Nucleus accumbens (tissue), 56 donors: ENCODE measurements around the gene GSX1.
A peak's percentile ranks its signal among the peaks of the same experiment; 100 is the strongest.

ENCODE experiments used
- DNase-seq, 56 donors: peaks; one replicate each; lab custom pipeline; 2025; lab: John Stamatoyannopoulos, UW

GSX1 gene

DNA sequence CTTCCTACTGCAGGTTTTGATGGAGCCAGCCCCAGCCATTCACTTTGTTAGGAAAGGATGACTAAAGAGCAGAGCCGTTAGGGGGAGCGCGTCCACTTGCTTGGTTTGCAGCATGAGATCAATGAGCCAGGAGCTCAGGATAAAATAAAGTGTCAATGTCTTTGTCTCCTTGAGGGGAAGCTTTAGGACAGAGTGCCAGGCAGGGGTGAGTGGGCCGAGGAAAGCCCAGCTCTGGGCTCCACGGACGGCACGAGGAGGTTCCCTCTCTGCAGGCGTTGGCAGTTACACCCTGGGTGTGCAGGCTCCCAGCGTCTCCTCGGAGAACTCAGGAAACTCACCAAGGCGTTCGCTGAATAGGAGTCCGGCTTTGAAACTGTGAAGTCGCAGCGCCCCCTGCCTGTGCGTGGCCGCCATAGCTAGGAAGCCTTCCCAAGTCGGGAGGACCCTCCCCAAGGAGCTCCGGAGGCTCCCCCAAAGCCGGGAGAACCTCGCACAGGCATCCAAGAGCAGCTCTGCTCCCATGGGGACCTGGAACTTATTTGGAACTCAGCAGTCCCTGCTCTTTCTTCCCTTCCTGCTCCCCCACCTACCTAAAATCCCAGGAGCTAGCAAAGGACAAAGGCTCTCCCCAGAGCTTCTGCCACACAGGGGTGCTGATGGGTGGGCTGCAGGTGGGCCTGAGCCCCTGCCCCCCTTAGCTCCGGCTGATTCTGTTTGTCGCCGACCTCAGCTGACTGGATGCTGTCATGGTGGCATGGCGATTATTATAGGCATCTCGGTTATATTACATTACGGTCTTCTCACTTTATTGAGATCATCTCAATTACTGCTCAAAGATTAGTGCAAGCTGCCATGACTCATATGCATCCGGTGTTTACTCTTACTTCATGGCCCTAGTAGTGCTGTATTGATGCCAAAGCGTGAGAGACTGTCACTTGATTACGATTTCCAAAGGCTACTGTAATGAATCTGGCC is 34.4 kb downstream of the GSX1 start:
- DNase-seq = peak in 53 of 56 donors; percentile 19 to 85 (median 61)

DNA sequence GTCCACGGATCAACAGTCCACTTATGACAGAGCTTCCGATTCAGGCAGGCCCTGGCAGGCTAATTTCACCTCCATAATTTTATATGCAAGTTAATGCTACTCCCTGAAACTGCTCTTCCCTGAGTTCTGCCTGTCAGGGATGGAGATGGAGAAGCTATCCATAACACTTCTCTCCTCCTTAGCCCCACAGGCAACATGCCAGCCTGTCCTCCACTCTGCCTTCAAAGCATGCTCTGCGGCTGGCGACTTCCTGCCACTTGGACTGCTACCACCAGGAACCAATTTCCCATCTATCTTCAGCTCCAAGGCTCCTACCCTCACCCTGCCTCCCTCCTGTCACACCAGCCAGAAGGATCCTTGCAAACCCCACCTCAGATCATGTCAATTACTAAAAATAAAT is 35.4 kb downstream of the GSX1 start:
- DNase-seq = no peak

DNA sequence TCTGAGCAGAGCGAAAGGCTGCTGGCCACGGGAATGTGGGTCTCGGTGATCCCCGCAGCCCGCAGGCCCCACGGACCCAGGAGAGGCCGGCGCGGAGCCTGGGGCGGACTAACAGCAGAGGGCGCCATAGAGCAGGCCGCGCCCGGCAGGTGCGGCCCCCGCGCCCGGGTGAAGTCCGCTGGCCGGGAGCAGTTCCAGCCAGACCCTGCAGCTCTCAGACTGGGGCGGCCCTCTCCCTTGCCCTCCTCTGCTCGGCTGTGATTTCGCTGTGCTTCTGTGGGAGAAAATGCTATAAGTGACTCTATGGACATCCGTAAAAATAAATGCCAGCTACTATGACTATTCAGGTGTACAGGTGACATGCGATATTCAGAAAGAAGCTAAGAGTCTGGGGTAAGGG is 37.7 kb downstream of the GSX1 start:
- peak in 16 of 56 donors; percentile 1 to 47 (median 7) for DNase-seq

DNA sequence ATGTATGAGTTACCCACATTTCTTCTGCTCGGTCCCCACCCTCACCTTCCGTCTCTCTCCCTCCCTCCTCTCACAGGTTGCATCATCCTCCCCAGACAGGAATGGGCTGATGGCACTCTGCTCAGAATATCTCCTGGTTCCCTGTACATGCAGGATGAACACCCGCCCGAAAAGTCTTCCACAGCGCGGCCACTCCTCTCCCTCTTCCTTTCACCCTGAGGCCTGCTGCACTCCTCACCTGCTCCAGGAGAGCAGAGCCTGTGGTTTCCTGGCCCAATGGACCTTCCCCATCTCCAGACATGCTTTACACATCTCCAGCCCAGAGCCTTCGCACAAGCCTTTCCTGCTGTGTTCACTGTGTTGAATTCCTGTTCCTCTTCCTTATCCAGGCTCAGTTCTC is 40.9 kb downstream of the GSX1 start:
- DNase-seq = no peak

DNA sequence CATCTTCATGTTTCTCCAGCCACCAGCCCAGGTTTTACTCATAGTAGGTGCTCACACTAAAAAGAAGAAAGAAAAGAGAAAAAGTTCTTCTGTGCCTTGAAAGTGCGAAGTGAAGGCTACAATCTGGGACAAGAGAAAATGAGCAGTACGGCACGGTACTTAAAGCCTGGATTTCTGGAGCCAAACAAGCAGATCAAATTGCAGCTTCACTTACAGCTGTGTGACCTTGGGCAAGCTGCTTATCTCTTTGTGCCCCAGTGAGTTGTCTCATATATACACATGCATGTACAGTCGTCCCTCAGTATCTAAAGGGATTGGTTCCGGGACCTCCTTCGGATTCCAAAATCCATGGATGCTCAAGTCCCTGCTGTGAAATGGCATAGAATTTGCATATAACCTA is 41.8 kb downstream of the GSX1 start:
- no peak for DNase-seq

DNA sequence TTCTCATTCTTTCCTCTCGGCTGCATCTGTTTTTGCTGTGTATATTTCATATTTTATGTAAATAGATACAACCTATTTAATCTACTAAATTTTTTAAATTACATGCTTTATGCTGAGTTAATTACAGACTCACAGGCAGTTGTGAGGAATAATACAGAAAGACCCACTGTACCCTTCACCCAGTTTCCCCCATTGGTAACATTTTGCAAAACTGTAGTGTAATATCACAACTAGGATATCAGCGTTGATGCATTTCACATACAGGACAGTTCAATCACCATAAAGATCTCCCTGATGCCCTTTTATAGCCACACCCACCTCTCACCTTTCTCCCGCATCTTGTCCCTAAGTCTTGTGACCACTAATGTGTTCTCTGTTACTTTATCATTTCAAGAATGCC is 43.5 kb downstream of the GSX1 start:
- DNase-seq = no peak

DNA sequence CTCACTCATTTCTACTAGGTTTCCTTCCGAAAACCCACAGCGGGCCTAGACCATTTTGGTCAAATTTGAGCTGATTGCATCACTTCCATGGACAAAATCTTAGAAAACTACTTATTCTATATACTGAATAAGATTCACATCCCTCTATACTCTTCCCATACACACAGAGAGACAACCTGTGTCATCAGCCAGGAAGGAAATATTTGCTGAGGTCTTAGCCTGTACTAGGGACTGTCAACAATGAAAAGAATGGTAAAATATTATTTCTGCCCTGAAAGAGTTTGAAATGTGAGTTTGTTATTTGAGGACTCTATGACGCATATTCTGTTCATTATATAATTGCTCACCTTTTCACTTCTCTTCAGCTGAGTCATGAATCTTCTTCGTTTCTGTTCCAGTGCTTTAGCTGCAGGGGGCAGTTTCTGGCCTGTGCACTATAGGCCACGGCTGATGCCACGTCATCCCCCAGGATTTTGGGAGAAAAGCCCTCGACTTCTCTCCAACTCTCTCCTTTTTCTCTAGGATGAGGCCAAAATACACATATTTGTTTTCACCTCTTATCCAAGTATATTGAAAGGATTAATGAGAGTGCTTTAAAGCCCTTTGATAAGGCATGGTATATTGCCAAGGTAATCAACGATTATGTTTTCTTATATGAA is 47.7 kb downstream of the GSX1 start:
- no peak for DNase-seq

DNA sequence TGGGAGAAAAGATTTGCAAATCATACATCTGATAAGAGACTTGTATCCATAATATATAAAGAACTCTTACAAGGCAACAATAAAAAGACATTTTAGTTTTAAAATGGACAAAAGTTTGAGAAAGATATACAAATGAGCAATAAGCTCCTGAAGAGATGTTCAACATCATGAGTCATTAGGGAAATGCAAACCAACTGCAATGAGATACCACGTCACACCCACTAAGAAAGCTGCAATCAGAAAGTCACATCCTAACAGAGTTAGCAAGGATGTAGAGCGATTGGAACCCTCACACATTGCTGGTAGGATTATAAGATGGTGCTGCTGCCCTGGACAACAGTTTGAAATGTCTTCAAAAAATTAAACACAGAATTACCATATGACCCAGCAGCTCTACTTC is 50.3 kb downstream of the GSX1 start:
- DNase-seq = no peak
